Activated CD4-positive, alpha-beta T cell treated with anti-CD3 and anti-CD28 coated beads, Interleukin-2, amount 10 ng/mL, durations not matched to agents 7 days and 5 days (primary cell): Measurements from ENCODE around the gene ELOB. TPM values are rescaled to one million over a fixed set of nuclear protein-coding genes. Genes with fewer than 3 reads are reported as not detected.

Experiments used
- CTCF ChIA-PET: fragments of 350-600 bp; sonication (Branson Sonifier 250); formaldehyde crosslinking; loops from one replicate; lab custom pipeline; 2021; ENCODE audit warnings: antibody characterized with exemption; lab: Charles Lee
- POLR2A ChIA-PET: fragments of 350-600 bp; sonication (Branson Sonifier 250); formaldehyde crosslinking; loops from one replicate; lab custom pipeline; 2021; ENCODE audit warnings: antibody characterized with exemption; lab: Charles Lee
- DNase-seq: peaks from one replicate; pipeline ENCODE4 v3.0.0-alpha.2; 2020
- H3K27ac Mint-ChIP-seq: one replicate; pipeline ENCODE4 v1.8.0; 2021; ENCODE audit warnings: mild to moderate bottlenecking, moderate library complexity, mixed read lengths
- H3K27me3 Mint-ChIP-seq: one replicate; pipeline ENCODE4 v1.8.0; 2021; ENCODE audit warnings: mixed read lengths
- H3K36me3 Mint-ChIP-seq: one replicate; pipeline ENCODE4 v1.8.0; 2021; ENCODE audit warnings: low read depth, mixed read lengths
- H3K4me1 Mint-ChIP-seq: one replicate; pipeline ENCODE4 v1.8.0; 2021; ENCODE audit warnings: mixed read lengths
- H3K4me3 Mint-ChIP-seq: one replicate; pipeline ENCODE4 v1.8.0; 2021; ENCODE audit warnings: mild to moderate bottlenecking, moderate library complexity, mixed read lengths
- H3K9me3 Mint-ChIP-seq: one replicate; pipeline ENCODE4 v1.8.0; 2021; ENCODE audit warnings: mixed read lengths
- total RNA-seq, 2 experiments: library from RNA; stranded (reverse); gene quantifications; one replicate each; pipeline ENCODE4 v1.2.3, GENCODE V29; 2021

Gene ELOB
- total RNA-seq, 2 experiments from 2014 or later, result 224 to 249 TPM

- ChIA-PET CTCF (no interaction called here), POLR2A (no interaction called here)
- no peaks in the 10 kb centered on the region for H3K9me3 Mint-ChIP-seq
- H3K4me3 Mint-ChIP-seq, result no peak overlapping the region
- DNase-seq, result no peak
- H3K27me3 Mint-ChIP-seq, result peaks cover 8% of the 10 kb centered on the region
- H3K4me1 Mint-ChIP-seq, result no peaks in the 10 kb centered on the region
- H3K36me3 Mint-ChIP-seq, result no peaks in the 10 kb centered on the region
- H3K27ac Mint-ChIP-seq, result no peak overlapping the region
Measured at GRCh38 chr16:2803545-2804195, 26.6 kb upstream of the ELOB start.

- Mint-ChIP-seq H3K9me3 (no peaks in the 10 kb centered on the region), H3K27me3 (peaks cover 8% of the 10 kb centered on the region), H3K36me3 (no peaks in the 10 kb centered on the region), H3K4me1 (no peaks in the 10 kb centered on the region), H3K4me3 (no peak overlapping the region), H3K27ac (no peak overlapping the region)
- no peak for DNase-seq
- CTCF ChIA-PET, result no interaction called here
- POLR2A ChIA-PET, result no interaction called here
Measured at GRCh38 chr16:2799859-2800226, 22.8 kb upstream of the ELOB start.

- H3K36me3 Mint-ChIP-seq, result no peaks in the 10 kb centered on the region
- H3K4me3 Mint-ChIP-seq, result no peak overlapping the region
- DNase-seq, result no peak
- no peaks in the 10 kb centered on the region for H3K9me3 Mint-ChIP-seq
- POLR2A ChIA-PET, result no interaction called here
- H3K4me1 Mint-ChIP-seq, result no peaks in the 10 kb centered on the region
- no peak overlapping the region for H3K27ac Mint-ChIP-seq
- CTCF ChIA-PET, result no interaction called here
- H3K27me3 Mint-ChIP-seq, result peaks cover 6% of the 10 kb centered on the region
Measured at GRCh38 chr16:2799205-2799858, 22.3 kb upstream of the ELOB start.

- ChIA-PET CTCF (interaction anchor here (2.4 kb wide), 1 partner anchor 15 kb away, joined by 6 read pairs; no protein-coding TSS in a partner anchor), POLR2A (no interaction called here)
- no peaks in the 10 kb centered on the region for H3K9me3 Mint-ChIP-seq
- H3K4me3 Mint-ChIP-seq, result no peak overlapping the region
- no peaks in the 10 kb centered on the region for H3K36me3 Mint-ChIP-seq
- H3K4me1 Mint-ChIP-seq, result no peaks in the 10 kb centered on the region
- no peak for DNase-seq
- H3K27me3 Mint-ChIP-seq, result peaks cover 5% of the 10 kb centered on the region
- no peak overlapping the region for H3K27ac Mint-ChIP-seq
Measured at GRCh38 chr16:2798723-2799204, 21.7 kb upstream of the ELOB start.

GRCh38 chr16:2795395-2796143, 18.5 kb upstream of the ELOB start:
- ChIA-PET CTCF (no interaction called here), POLR2A (no interaction called here)
- Mint-ChIP-seq H3K9me3 (no peaks in the 10 kb centered on the region), H3K4me3 (no peak overlapping the region), H3K27me3 (peaks cover 6% of the 10 kb centered on the region), H3K4me1 (no peaks in the 10 kb centered on the region), H3K27ac (no peak overlapping the region), H3K36me3 (no peaks in the 10 kb centered on the region)
- DNase-seq, result no peak

GRCh38 chr16:2792940-2793339, 15.9 kb upstream of the ELOB start:
- Mint-ChIP-seq H3K4me1 (no peaks in the 10 kb centered on the region), H3K27ac (no peak overlapping the region), H3K36me3 (no peaks in the 10 kb centered on the region), H3K27me3 (peaks cover 8% of the 10 kb centered on the region), H3K9me3 (no peaks in the 10 kb centered on the region), H3K4me3 (no peak overlapping the region)
- POLR2A ChIA-PET, result no interaction called here
- DNase-seq, result no peak
- CTCF ChIA-PET, result interaction anchor here (0.9 to 1.1 kb wide), 2 partner anchors 10 to 143 kb away, joined by 3 read pairs; no protein-coding TSS in a partner anchor

- Mint-ChIP-seq H3K27me3 (peaks cover 13% of the 10 kb centered on the region), H3K36me3 (no peaks in the 10 kb centered on the region), H3K4me1 (no peaks in the 10 kb centered on the region), H3K9me3 (no peaks in the 10 kb centered on the region), H3K4me3 (no peak overlapping the region), H3K27ac (no peak overlapping the region)
- ChIA-PET CTCF (interaction anchor here (0.6 to 2.2 kb wide), 3 partner anchors 9 to 140 kb away, joined by 3 to 8 read pairs (median 5); no protein-coding TSS in a partner anchor), POLR2A (no interaction called here)
- no peak for DNase-seq
Measured at GRCh38 chr16:2791174-2791573, 14.1 kb upstream of the ELOB start.

- H3K4me3 Mint-ChIP-seq, result no peak overlapping the region
- POLR2A ChIA-PET, result no interaction called here
- CTCF ChIA-PET, result interaction anchor here (1.9 to 2.2 kb wide), 2 partner anchors 9 to 49 kb away, joined by 5 to 8 read pairs; no protein-coding TSS in a partner anchor
Measured at GRCh38 chr16:2790631-2791030, 13.6 kb upstream of the ELOB start.

GRCh38 chr16:2787961-2788360, 10.9 kb upstream of the ELOB start:
- Mint-ChIP-seq H3K27ac (no peak overlapping the region), H3K36me3 (no peaks in the 10 kb centered on the region), H3K9me3 (no peaks in the 10 kb centered on the region), H3K27me3 (peaks cover 23% of the 10 kb centered on the region), H3K4me1 (peaks cover 3% of the 10 kb centered on the region), H3K4me3 (no peak overlapping the region)
- no peak for DNase-seq
- CTCF ChIA-PET, result interaction anchor here (1.9 kb wide), 1 partner anchor 9 kb away, joined by 5 read pairs; no protein-coding TSS in a partner anchor
- POLR2A ChIA-PET, result no interaction called here

More at GRCh38 chr16:2790631-2791030, 13.6 kb upstream of the ELOB start:
- Mint-ChIP-seq H3K27me3 (peaks cover 17% of the 10 kb centered on the region), H3K27ac (no peak overlapping the region), H3K36me3 (no peaks in the 10 kb centered on the region), H3K4me1 (no peaks in the 10 kb centered on the region), H3K9me3 (no peaks in the 10 kb centered on the region)
- no peak for DNase-seq

- POLR2A ChIA-PET, result no interaction called here
- H3K27ac Mint-ChIP-seq, result no peak within 1 kb of the TSS
Measured at GRCh38 chr16:2787406-2787805, 10.3 kb upstream of the ELOB start, which contains the start of gene PRSS33. Gene PRSS33, minus strand, starts transcription at chr16:2787560. Its CDS starts 1,013 bp downstream, at chr16:2786547.

GRCh38 chr16:2786826-2787151, 9.7 kb upstream of the ELOB start:
- CTCF ChIA-PET, result no interaction called here
- Mint-ChIP-seq H3K4me1 (peaks cover 3% of the 10 kb centered on the region), H3K36me3 (no peaks in the 10 kb centered on the region), H3K4me3 (no peak overlapping the region), H3K27ac (no peak overlapping the region), H3K9me3 (no peaks in the 10 kb centered on the region), H3K27me3 (peaks cover 21% of the 10 kb centered on the region)
- DNase-seq, result no peak
- POLR2A ChIA-PET, result no interaction called here

More at GRCh38 chr16:2787406-2787805, 10.3 kb upstream of the ELOB start, which contains the start of gene PRSS33:
- H3K27me3 Mint-ChIP-seq, result peaks cover 23% of the 10 kb centered on the region
- no peaks in the 10 kb centered on the region for H3K36me3 Mint-ChIP-seq
- DNase-seq, result no peak
- no peak within 1 kb of the TSS for H3K4me3 Mint-ChIP-seq
- peaks cover 3% of the 10 kb centered on the region for H3K4me1 Mint-ChIP-seq
- CTCF ChIA-PET, result interaction anchor here (1.9 kb wide), 1 partner anchor 9 kb away, joined by 5 read pairs; no protein-coding TSS in a partner anchor
- no peaks in the 10 kb centered on the region for H3K9me3 Mint-ChIP-seq

GRCh38 chr16:2786061-2786825, 9.2 kb upstream of the ELOB start:
- Mint-ChIP-seq H3K9me3 (no peaks in the 10 kb centered on the region), H3K36me3 (no peaks in the 10 kb centered on the region), H3K4me3 (no peak overlapping the region), H3K27ac (no peak overlapping the region), H3K27me3 (peaks cover 20% of the 10 kb centered on the region), H3K4me1 (peaks cover 3% of the 10 kb centered on the region)
- ChIA-PET CTCF (interaction anchor here (1.7 kb wide), 1 partner anchor 10 kb away, joined by 5 read pairs; no protein-coding TSS in a partner anchor), POLR2A (no interaction called here)
- DNase-seq, result no peak
